Stimulated activated CD4-positive, alpha-beta T cell treated with anti-CD3 and anti-CD28 coated beads, Interleukin-1b, Interleukin-23, amount 100 ng/mL, for 4 hours (primary cell): Measurements from ENCODE around the gene SORT1.
"Not testable (repeated sequence)": the region's sequence is repeated elsewhere in the genome, so short reads cannot be mapped to it uniquely, and the experiment has no call there.

Experiments
- DNase-seq, 2 donors: peaks; one replicate each; pipeline ENCODE4 v3.0.0-alpha.2; 2020; ENCODE audit warnings: low read depth in 2 of 2

SORT1 gene

GRCh38 chr1:109341944-109342930 lies 55.5 kb downstream of the SORT1 start:
- DNase-seq, result no peak

DNA sequence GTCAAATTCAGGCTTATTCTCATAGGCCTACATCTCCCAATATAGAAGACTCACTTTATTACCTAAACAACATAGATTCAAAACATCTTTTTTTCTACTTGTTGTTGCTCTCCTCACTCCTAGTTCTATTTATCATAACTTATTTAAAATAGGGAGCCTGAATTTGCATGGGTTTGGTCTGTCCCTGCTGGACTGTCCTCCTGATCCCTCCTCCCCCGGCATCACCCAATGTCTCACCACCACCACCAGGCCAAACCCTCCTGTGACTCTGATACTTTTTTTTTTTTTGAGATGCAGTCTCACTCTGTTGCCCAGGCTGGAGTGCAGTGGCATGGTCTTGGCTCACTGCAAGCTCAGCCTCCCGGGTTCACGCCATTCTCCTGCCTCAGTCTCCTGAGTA lies 59.1 kb downstream of the SORT1 start:
- no peak for DNase-seq

GRCh38 chr1:109338091-109338490 lies 59.6 kb downstream of the SORT1 start:
- DNase-seq, result no peak

GRCh38 chr1:109335091-109335490 lies 62.6 kb downstream of the SORT1 start:
- DNase-seq, result no peak

DNA sequence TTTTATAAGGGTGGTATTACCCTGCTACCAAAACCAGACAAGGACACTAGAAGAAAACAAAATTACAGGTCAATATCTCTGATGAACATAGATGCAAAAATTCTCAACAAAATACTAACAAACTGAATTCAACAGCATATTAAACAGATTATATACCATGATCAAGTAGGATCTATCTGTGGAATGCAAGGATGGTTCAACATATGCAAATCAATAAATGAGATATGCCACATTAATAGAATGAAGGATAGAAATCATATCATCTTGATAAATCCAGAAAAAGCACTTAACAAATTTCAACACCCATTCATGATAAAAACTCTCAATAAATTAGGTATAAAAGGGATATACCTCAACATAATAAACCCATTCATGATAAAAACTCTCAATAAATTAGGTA lies 66.6 kb downstream of the SORT1 start:
- no peak for DNase-seq

DNA sequence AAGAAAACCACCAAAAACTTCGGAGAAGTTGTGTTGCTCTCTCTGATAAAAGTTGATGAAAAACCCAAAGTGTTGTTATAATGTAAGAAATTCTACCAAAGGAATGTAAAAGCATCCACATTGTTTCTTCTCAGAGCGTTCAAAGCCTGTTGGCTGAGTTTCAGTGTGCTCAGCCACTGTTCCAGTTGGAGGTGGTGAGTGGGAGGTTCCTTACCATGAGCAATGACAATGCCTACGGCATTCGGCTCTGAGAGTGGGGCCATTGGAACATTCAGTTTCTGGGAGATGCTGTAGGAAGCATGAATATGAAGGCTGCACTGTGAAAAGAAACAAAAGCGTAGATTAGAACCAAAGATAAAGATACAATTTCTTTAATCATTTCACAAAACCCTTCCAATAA lies 70.4 kb downstream of the SORT1 start:
- no peak for DNase-seq

DNA sequence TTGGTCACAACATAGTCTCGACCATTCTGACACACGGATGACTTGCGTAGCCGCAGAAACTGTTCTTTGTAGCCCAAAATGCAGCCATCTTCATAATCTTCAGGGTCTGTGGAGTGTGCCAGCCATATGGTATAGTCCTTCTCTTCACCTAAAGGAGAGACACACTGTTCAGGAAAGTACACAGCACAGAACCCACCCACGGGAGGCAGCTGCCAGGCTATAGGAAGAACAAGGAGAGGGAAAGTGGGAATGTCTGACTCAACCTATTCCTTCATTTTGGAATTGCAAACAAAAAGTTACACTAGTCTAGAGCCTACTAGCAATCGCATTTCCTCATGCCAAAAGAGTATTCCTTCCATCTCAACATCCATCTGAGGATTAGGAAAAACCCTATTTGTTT lies 74.7 kb downstream of the SORT1 start:
- DNase-seq, result no peak

- no peak for DNase-seq
Observed at GRCh38 chr1:109319114-109319513, 78.6 kb downstream of the SORT1 start.

GRCh38 chr1:109316506-109316905 lies 81.2 kb downstream of the SORT1 start:
- DNase-seq, result no peak

- DNase-seq, result no peak
Observed at GRCh38 chr1:109315288-109315687, 82.4 kb downstream of the SORT1 start.

- DNase-seq, result no peak
Observed at GRCh38 chr1:109314795-109315194, 82.9 kb downstream of the SORT1 start.

DNA sequence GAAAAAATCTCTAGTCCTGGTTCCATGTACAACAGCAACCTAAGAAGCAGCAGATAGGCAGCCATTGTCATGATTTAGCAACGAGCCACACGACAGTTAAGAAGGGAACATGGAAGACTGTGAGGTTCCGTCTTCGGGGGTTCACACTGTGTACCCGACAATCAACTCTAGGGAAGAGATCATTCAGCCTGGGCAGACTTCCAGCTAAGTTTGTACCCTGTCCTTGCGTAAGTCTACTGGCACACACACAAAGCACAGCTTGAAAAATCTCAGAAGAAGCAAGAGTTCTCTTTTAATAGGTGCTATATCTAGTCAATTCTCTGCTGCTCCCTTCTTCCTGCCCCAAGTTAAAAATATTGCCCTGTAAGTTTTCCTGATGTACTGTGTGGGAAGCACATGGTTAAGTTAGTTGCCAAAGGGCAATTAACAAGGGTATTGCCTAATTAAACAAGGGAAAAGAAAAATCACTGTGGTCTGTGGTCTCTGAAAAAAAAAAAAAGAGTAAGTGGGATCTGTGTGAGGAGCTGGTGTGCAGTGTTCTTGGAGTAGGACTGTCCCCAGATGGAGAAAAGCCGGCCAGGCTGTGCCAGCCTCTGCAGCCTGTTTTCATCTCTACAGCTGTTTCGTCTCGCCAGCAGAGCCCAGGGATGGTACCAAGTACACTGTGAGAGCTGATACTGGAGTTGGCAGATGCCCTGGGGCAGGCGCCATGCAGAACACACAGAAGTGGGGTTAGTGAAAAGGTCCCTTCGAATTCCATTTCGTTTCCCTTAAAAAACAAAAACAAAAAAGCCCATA lies 84.5 kb downstream of the SORT1 start:
- DNase-seq, result no peak

DNA sequence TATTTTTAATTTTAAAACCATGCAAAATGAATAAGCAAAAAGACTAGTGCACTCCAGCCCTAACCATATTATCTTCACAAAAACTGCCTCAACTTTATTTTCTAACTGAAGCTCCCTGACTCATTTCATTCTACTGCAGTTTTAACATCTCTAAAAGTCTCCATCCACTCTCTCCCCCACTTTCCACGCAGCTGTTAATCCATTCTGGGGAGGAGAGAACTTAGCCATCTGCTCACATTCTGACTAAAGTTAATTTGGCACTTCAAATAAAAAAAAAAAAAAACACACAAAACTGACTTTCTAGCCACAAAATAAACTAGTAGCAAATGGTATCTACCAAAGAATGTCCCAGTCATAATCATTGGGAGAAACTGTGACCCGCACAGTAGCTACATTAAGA lies 85.5 kb downstream of the SORT1 start:
- DNase-seq, result no peak

DNA sequence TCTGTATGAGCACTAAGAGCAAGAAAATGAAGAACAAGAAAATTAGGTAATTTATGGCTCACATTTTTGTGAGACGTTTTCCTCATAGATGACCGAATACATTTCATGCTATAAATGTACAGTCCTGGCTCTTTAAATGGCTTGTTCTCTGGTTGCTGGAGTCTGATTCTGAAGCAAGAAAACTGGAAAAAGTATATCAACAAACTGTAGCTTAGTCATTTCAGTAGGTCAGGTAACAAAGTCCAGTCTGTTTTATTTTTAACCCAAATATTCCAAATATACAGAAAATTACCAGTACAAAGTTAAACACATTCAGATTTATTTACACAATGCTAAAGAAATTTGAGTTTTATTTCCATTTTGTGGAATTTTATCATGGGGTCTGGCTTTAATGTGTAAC lies 88.4 kb downstream of the SORT1 start:
- no peak for DNase-seq

- DNase-seq, result no peak
Observed at GRCh38 chr1:109307274-109308021, 90.3 kb downstream of the SORT1 start.

GRCh38 chr1:109306832-109307273 lies 90.9 kb downstream of the SORT1 start, which contains the start of gene MYBPHL:
TSS of gene MYBPHL (minus strand) at chr1:109307011. CDS start at chr1:109306991, 20 bp downstream.
- no peak for DNase-seq

DNA sequence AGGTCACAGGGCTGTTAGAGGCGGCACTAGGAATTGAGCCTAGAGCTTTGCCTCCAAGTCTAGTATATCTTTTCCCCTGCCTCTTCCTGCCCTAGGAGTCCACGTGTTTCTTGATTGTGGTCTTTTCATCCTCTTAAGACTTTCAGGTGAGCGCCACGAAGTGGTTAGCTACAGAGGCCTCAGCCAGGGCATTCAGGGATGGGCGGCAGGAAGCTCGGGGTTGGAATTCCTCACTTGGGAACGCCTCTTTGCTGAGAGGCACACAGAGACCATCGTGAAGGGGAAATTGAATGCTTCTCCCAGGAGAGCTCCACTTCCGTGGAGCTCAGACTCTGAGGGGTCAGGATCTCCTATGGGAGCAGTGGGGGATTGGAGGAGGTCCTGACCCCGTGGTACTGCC lies 91.7 kb downstream of the SORT1 start:
- DNase-seq, result not testable (repeated sequence)

- DNase-seq, result no peak
Observed at GRCh38 chr1:109304226-109304920, 93.3 kb downstream of the SORT1 start.

- no peak for DNase-seq
Observed at GRCh38 chr1:109301874-109302273, 95.8 kb downstream of the SORT1 start.

GRCh38 chr1:109300650-109301151 lies 97.0 kb downstream of the SORT1 start:
- DNase-seq, result no peak
